Nephron progenitor cell (in vitro differentiated cells): ENCODE results near the gene SLX4.

Experiments
- DNase-seq: peaks from one replicate; pipeline ENCODE4 v3.0.0; 2021
- H3K27ac Mint-ChIP-seq: 2 replicates; pipeline ENCODE4 v1.8.0; 2021; ENCODE audit warnings: mild to moderate bottlenecking, moderate library complexity, mixed read lengths
- H3K27me3 Mint-ChIP-seq: 2 replicates; pipeline ENCODE4 v1.8.0; 2021; ENCODE audit warnings: mild to moderate bottlenecking, low read depth, mixed read lengths; ENCODE audit not compliant: poor library complexity
- H3K36me3 Mint-ChIP-seq: 2 replicates; pipeline ENCODE4 v1.8.0; 2021; ENCODE audit warnings: low read depth, mixed read lengths
- H3K4me1 Mint-ChIP-seq: 2 replicates; pipeline ENCODE4 v1.8.0; 2021; ENCODE audit warnings: mixed read lengths
- H3K4me3 Mint-ChIP-seq: 2 replicates; pipeline ENCODE4 v1.8.0; 2021; ENCODE audit warnings: mild to moderate bottlenecking, moderate library complexity, mixed read lengths
- H3K9me3 Mint-ChIP-seq: 2 replicates; pipeline ENCODE4 v1.8.0; 2021; ENCODE audit warnings: mild to moderate bottlenecking, moderate library complexity, mixed read lengths
- CTCF ChIP-seq: fragments of 200-600 bp; sonication (generic); IDR thresholded peaks from 2 replicates; pipeline ENCODE4 v1.5.0; 2021; ENCODE audit warnings: antibody characterized with exemption

SLX4 gene

GRCh38 chr16:3564889-3565141 lies 46.6 kb downstream of the SLX4 start:
- Mint-ChIP-seq H3K4me1 (no peaks in the 10 kb centered on the region), H3K36me3 (peaks cover 4% of the 10 kb centered on the region), H3K9me3 (peaks cover 4% of the 10 kb centered on the region), H3K4me3 (no peak overlapping the region), H3K27ac (no peak overlapping the region), H3K27me3 (peaks cover 3% of the 10 kb centered on the region)
- TF ChIP-seq CTCF, result no peak
- DNase-seq, result no peak

- no peak for TF ChIP-seq CTCF
- Mint-ChIP-seq H3K4me3 (no peak overlapping the region), H3K27ac (no peak overlapping the region), H3K9me3 (no peaks in the 10 kb centered on the region), H3K4me1 (no peaks in the 10 kb centered on the region), H3K27me3 (peaks cover 3% of the 10 kb centered on the region), H3K36me3 (peaks cover 4% of the 10 kb centered on the region)
- no peak for DNase-seq
Observed at GRCh38 chr16:3564130-3564888, 47.1 kb downstream of the SLX4 start.

GRCh38 chr16:3562914-3563480 lies 48.4 kb downstream of the SLX4 start:
- no peak overlapping the region for H3K27ac Mint-ChIP-seq
- H3K27me3 Mint-ChIP-seq, result peaks cover 3% of the 10 kb centered on the region
- H3K4me3 Mint-ChIP-seq, result no peak overlapping the region

GRCh38 chr16:3561626-3562025 lies 49.8 kb downstream of the SLX4 start:
- no peak overlapping the region for H3K4me3 Mint-ChIP-seq

More at GRCh38 chr16:3562914-3563480, 48.4 kb downstream of the SLX4 start:
- peaks cover 4% of the 10 kb centered on the region for H3K36me3 Mint-ChIP-seq
- H3K9me3 Mint-ChIP-seq, result no peaks in the 10 kb centered on the region
- no peak for TF ChIP-seq CTCF
- no peak for DNase-seq
- no peaks in the 10 kb centered on the region for H3K4me1 Mint-ChIP-seq

GRCh38 chr16:3554351-3554928 lies 57.0 kb downstream of the SLX4 start:
- no peak for TF ChIP-seq CTCF
- Mint-ChIP-seq H3K4me3 (no peak overlapping the region), H3K9me3 (peaks cover 10% of the 10 kb centered on the region), H3K36me3 (peaks cover 10% of the 10 kb centered on the region), H3K4me1 (peaks cover 11% of the 10 kb centered on the region), H3K27ac (no peak overlapping the region), H3K27me3 (no peaks in the 10 kb centered on the region)
- no peak for DNase-seq

More at GRCh38 chr16:3561626-3562025, 49.8 kb downstream of the SLX4 start:
- H3K9me3 Mint-ChIP-seq, result no peaks in the 10 kb centered on the region
- peaks cover 3% of the 10 kb centered on the region for H3K27me3 Mint-ChIP-seq
- no peak for DNase-seq
- peaks cover 4% of the 10 kb centered on the region for H3K36me3 Mint-ChIP-seq
- no peak overlapping the region for H3K27ac Mint-ChIP-seq
- no peak for TF ChIP-seq CTCF
- H3K4me1 Mint-ChIP-seq, result no peaks in the 10 kb centered on the region
